ENCODE data around the gene NR2F1-AS1. TPM values are rescaled to one million over a fixed set of nuclear protein-coding genes. Genes with fewer than 3 reads are reported as not detected.

Gene NR2F1-AS1
- total RNA-seq, 1 donor from 2014 or later: 13.6 TPM

DNA sequence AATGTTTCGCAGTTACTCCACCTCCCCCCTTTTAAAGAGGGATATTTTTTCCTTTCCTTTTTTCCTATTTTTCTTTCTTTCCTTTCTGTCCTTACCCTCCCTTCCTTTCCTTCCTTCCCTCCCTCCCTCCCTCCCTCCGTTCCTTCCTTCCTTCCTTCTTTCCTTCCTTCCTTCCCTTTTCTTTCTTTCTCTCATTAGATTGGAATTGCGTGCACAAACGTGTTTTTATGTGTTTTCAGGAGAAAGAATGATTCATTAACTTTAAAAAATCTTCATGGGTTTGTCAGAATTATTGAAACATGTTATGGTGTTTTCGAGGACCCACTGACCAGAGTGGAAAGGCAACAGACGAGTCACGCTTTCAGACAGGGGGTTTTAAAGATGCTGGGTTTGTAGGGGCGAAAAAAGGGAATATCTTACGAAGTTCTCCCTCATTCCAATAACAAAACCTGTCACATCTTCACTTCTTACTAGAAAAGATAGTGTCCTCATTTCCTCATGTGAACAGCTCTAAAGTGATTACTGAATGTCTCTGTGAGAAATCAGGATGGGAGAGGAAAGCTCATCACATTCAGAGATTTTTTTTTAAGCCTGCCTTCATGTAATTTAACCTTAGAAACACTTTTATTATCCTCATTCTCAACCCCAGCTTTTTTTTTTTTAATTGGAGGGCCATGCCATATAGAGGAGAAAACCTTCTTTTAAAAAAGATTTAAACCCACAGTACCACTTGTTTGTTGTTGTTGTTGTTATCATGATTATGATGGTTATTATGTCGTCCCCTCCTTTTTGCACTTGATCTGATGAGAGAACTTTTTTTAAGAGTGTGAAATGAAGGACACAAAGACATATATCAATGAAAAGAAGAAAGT, 23.9 kb upstream of the NR2F1-AS1 start:
- no peak overlapping the region for H3K27ac Mint-ChIP-seq

DNA sequence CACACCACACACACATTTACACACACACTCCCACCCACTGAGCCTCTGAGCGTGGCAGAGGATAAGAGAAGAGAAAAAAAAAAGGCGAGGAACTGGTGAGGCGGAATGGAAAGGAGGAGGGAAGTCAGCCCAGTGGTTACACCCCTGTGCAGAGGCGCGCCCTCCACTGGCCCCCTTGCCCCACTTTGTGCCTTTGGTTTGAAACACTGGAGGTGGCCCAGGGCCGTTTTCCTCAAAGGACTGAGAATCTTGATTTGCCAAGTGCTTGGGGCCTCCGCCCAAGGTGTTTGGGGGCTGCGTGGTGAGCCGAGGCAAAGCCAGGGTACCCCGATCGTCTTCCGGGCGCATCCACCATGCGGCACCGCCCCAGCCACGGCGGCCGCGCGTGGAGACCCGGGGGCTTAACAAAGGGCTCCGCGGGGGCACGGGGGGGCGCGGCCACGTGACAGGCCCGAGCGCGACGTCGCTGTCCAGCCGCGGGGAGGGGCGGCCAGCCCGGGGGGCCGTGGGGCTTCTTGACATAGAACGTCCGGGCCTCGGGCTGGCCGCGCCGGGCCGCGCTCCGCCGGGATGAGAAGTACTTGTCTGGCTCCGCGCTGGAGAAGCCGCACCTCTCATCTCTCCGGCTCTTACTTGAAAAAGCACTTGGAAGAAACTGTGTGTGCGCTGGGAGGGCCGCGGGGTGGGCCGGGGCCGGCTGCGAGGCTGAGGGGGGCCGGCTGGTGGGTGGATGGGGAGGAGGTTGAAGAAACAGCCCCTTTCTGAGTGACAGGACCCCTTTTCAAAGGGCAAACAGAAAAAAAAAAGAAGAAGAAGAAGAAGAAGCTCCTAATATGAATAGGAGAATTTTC, 23.0 kb upstream of the NR2F1-AS1 start:
- Mint-ChIP-seq H3K4me1 (peaks cover 15% of the 10 kb centered on the region), H3K36me3 (no peaks in the 10 kb centered on the region), H3K27ac (no peak overlapping the region), H3K4me3 (no peak overlapping the region), H3K27me3 (ENCODE audit: low read depth) (peaks cover 48% of the 10 kb centered on the region), H3K9me3 (no peaks in the 10 kb centered on the region)
- peak in 1 of 2 experiments; percentile 54 for DNase-seq (ENCODE audit: low spot score in 2 of 2, unreplicated experiment in 2 of 2)
- TF ChIP-seq, protein P1, sequence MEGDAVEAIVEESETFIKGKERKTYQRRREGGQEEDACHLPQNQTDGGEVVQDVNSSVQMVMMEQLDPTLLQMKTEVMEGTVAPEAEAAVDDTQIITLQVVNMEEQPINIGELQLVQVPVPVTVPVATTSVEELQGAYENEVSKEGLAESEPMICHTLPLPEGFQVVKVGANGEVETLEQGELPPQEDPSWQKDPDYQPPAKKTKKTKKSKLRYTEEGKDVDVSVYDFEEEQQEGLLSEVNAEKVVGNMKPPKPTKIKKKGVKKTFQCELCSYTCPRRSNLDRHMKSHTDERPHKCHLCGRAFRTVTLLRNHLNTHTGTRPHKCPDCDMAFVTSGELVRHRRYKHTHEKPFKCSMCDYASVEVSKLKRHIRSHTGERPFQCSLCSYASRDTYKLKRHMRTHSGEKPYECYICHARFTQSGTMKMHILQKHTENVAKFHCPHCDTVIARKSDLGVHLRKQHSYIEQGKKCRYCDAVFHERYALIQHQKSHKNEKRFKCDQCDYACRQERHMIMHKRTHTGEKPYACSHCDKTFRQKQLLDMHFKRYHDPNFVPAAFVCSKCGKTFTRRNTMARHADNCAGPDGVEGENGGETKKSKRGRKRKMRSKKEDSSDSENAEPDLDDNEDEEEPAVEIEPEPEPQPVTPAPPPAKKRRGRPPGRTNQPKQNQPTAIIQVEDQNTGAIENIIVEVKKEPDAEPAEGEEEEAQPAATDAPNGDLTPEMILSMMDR (IDR thresholded peaks at IDR 0.05; ENCODE audit: unreplicated experiment): no peak

More for the DNA sequence above, 23.9 kb upstream of the NR2F1-AS1 start:
- Mint-ChIP-seq H3K36me3 (no peaks in the 10 kb centered on the region), H3K9me3 (no peaks in the 10 kb centered on the region), H3K4me3 (no peak overlapping the region), H3K27me3 (ENCODE audit: low read depth) (peaks cover 56% of the 10 kb centered on the region), H3K4me1 (peaks cover 15% of the 10 kb centered on the region)
- TF ChIP-seq, protein P1 (IDR thresholded peaks at IDR 0.05; ENCODE audit: unreplicated experiment): no peak
- no peak for DNase-seq (ENCODE audit: low spot score in 2 of 2, unreplicated experiment in 2 of 2)

DNA sequence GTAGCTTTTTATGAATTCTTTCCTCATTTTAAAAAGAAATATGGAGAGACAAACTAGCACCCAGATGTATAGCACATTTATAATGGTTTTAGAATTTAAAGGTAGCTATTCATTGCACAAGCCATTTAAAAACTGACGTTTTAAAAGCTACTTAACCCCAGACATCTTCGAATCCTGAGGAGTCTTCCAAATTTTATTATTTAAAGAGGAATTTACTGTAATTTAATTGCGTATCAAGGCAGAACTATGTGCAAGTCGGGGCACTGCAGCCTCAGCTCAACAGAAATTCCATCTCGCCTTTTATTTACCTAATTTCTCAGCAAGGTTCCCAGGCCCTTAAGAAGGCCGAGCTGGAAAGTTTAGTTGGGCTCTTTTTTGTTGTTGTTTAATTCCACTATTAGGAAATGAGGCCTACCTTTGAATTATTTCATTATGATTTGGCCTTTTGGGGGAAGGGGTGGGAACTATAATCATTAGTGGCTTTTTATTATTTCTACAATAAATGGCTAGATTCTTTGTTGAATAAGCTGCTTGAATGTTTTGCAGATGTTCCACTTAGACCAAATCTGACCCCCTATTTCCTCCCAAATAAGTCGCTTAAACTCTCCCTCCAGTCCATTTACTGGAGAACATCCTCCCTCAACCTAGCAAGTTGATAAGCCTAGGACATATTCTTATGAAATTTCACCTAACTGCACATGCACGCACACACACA, 22.2 kb upstream of the NR2F1-AS1 start:
- no peak overlapping the region for H3K4me3 Mint-ChIP-seq
- H3K27me3 Mint-ChIP-seq (ENCODE audit: low read depth): peaks cover 40% of the 10 kb centered on the region
- H3K4me1 Mint-ChIP-seq: peaks cover 15% of the 10 kb centered on the region
- H3K9me3 Mint-ChIP-seq: no peaks in the 10 kb centered on the region
- no peaks in the 10 kb centered on the region for H3K36me3 Mint-ChIP-seq
- DNase-seq (ENCODE audit: low spot score in 2 of 2, unreplicated experiment in 2 of 2): no peak
- TF ChIP-seq, protein P1 (IDR thresholded peaks at IDR 0.05; ENCODE audit: unreplicated experiment): no peak
- no peak overlapping the region for H3K27ac Mint-ChIP-seq

DNA sequence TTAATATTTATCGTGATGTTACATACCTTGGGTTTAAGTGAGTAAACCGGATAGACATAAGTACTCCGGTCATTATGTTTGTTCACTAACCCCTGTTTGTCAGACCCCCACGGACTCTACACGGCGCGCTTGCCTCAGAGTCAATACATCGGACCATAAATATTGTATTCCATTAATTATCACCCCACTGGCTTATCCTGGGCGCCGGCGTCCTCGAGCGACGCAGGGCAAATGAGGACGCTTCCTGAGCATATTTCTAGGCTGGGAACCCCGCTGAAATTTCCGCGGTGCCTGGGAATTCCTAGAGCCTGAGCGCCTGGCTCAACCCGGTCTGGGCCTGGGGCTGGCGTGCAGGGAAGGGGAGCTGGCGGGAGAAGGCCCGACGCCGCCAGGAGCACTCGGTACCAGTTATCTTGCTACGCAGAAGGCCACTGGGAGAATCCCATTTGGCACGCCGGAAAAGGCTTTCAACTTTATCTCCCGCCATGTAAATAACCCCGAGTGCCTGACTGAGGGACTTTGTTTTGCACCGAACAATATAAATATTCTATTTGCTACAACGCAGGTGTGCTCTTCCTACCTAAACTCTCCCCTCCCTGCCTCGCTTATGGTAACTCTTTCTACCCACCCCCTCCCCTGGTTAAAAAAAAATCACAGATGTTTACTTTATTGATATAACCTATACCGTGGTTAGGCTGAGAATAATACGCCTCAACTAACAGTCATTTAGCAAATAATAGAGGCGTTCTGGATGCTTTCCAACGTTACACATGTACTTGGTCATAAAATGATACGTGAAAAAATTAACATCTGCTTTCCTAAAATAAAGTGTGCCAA, 21.4 kb upstream of the NR2F1-AS1 start:
- H3K36me3 Mint-ChIP-seq: no peaks in the 10 kb centered on the region
- TF ChIP-seq, protein P1 (IDR thresholded peaks at IDR 0.05; ENCODE audit: unreplicated experiment): no peak
- H3K27ac Mint-ChIP-seq: no peak overlapping the region
- peaks cover 32% of the 10 kb centered on the region for H3K27me3 Mint-ChIP-seq (ENCODE audit: low read depth)
- peak in 1 of 2 experiments; percentile 56 for DNase-seq (ENCODE audit: low spot score in 2 of 2, unreplicated experiment in 2 of 2)
- peaks cover 15% of the 10 kb centered on the region for H3K4me1 Mint-ChIP-seq
- peak overlapping the region; percentile 39 for H3K4me3 Mint-ChIP-seq
- H3K9me3 Mint-ChIP-seq: no peaks in the 10 kb centered on the region

DNA sequence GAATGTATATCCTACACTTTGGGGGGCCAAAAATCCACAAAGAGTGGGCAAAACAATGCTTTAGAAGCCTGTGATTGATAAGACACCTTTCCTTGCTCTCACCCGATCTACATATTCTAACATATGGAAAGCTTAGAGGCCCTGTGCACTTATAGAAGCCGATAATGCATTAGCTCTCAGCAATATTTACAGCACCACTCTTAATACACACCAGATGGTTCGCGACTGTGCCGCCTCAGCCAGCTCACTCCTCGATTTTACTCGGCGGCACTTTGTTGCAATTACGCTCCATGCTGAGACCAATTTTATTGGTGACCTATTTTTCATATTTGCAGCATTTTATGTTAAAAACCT, 20.8 kb upstream of the NR2F1-AS1 start:
- Mint-ChIP-seq H3K4me1 (peaks cover 15% of the 10 kb centered on the region), H3K4me3 (peak overlapping the region; percentile 39), H3K9me3 (no peaks in the 10 kb centered on the region), H3K27me3 (ENCODE audit: low read depth) (peaks cover 27% of the 10 kb centered on the region), H3K27ac (peak overlapping the region; percentile 5), H3K36me3 (no peaks in the 10 kb centered on the region)
- TF ChIP-seq, protein P1 (IDR thresholded peaks at IDR 0.05; ENCODE audit: unreplicated experiment): no peak
- no peak for DNase-seq (ENCODE audit: low spot score in 2 of 2, unreplicated experiment in 2 of 2)
